WTC11 (cell line): ENCODE results near the gene SERPIND1. TPM values are rescaled to one million over a fixed set of nuclear protein-coding genes. Genes with fewer than 3 reads are reported as not detected.

Source experiments
- ATAC-seq: fragments of 200-7000 bp; cut with Tn5 transposase; 2 replicates; pipeline ENCODE4 v1.10.0; 2021; ENCODE audit warnings: mild to moderate bottlenecking, moderate library complexity
- CTCF ChIA-PET: fragments of 300-600 bp; sonication (Branson Sonifier 250); formaldehyde crosslinking; loops from one replicate; lab custom pipeline; 2021; ENCODE audit warnings: antibody characterized with exemption; lab: Charles Lee
- POLR2A ChIA-PET: fragments of 350-600 bp; sonication (Branson Sonifier 250); formaldehyde crosslinking; loops from one replicate; lab custom pipeline; 2021; ENCODE audit warnings: antibody characterized with exemption; lab: Charles Lee
- DNase-seq: peaks from one replicate; pipeline ENCODE4 v3.0.0; 2021; ENCODE audit warnings: low spot score
- H3K27ac Mint-ChIP-seq: 2 replicates; pipeline ENCODE4 v1.8.0; 2021; ENCODE audit warnings: mixed read lengths
- H3K27me3 Mint-ChIP-seq: 2 replicates; pipeline ENCODE4 v1.8.0; 2021; ENCODE audit warnings: low read depth, mild to moderate bottlenecking, moderate library complexity, mixed read lengths
- H3K36me3 Mint-ChIP-seq: 2 replicates; pipeline ENCODE4 v1.8.0; 2021; ENCODE audit warnings: mixed read lengths
- H3K4me1 Mint-ChIP-seq: 2 replicates; pipeline ENCODE4 v1.8.0; 2022; ENCODE audit warnings: mixed read lengths
- H3K4me3 Mint-ChIP-seq: 2 replicates; pipeline ENCODE4 v1.8.0; 2021; ENCODE audit warnings: mild to moderate bottlenecking, moderate library complexity, mixed read lengths
- H3K9me3 Mint-ChIP-seq: 2 replicates; pipeline ENCODE4 v1.8.0; 2021; ENCODE audit warnings: mixed read lengths
- CREB1 ChIP-seq: sonication (generic); formaldehyde crosslinking; IDR thresholded peaks from 2 replicates; pipeline ENCODE4 v1.8.0; 2023; ENCODE audit warnings: mild to moderate bottlenecking, missing genetic modification reagents
- CTCF ChIP-seq: fragments of 200-600 bp; IDR thresholded peaks from 2 replicates; pipeline ENCODE4 v1.8.0; 2022; ENCODE audit warnings: antibody characterized with exemption
- FOXP4 ChIP-seq: sonication (generic); formaldehyde crosslinking; IDR thresholded peaks from 2 replicates; pipeline ENCODE4 v1.8.0; 2022; ENCODE audit warnings: mild to moderate bottlenecking, missing genetic modification reagents
- GABPB1 ChIP-seq: sonication (generic); formaldehyde crosslinking; IDR thresholded peaks from 2 replicates; pipeline ENCODE4 v1.8.1; 2023; ENCODE audit warnings: mild to moderate bottlenecking, missing genetic modification reagents
- OVOL2 ChIP-seq: fragments of 250-450 bp; sonication (Bioruptor Pico); IDR thresholded peaks from 2 replicates; pipeline ENCODE4 v1.9.0; 2021; ENCODE audit warnings: mild to moderate bottlenecking, borderline replicate concordance
- TEAD1 ChIP-seq: sonication (generic); formaldehyde crosslinking; IDR thresholded peaks from 2 replicates; pipeline ENCODE4 v1.8.0; 2022; ENCODE audit warnings: mild to moderate bottlenecking, missing genetic modification reagents
- USF2 ChIP-seq: sonication (generic); formaldehyde crosslinking; IDR thresholded peaks from 2 replicates; pipeline ENCODE4 v1.8.1; 2023; ENCODE audit warnings: mild to moderate bottlenecking, missing genetic modification reagents, moderate library complexity
- ZNF219 ChIP-seq: sonication (generic); formaldehyde crosslinking; IDR thresholded peaks from 2 replicates; pipeline ENCODE4 v1.8.0; 2023; ENCODE audit warnings: missing genetic modification reagents, mild to moderate bottlenecking, borderline replicate concordance
- ZNF416 ChIP-seq: fragments of 250-450 bp; sonication (Bioruptor Pico); IDR thresholded peaks from 2 replicates; pipeline ENCODE4 v1.9.0; 2021; ENCODE audit warnings: mild to moderate bottlenecking, inconsistent platforms
- ZNF671 ChIP-seq: fragments of 250-450 bp; sonication (Bioruptor Pico); IDR thresholded peaks from 2 replicates; pipeline ENCODE4 v1.8.0; 2021; ENCODE audit warnings: mild to moderate bottlenecking
- total RNA-seq: library from RNA; stranded (reverse); gene quantifications from 3 replicates; pipeline ENCODE4 v1.2.3, GENCODE V29; 2021
- TF ChIP-seq, protein P1 (sequence below): sonication (generic); formaldehyde crosslinking; IDR thresholded peaks from 2 replicates; pipeline ENCODE4 v1.8.0; 2023; ENCODE audit warnings: mild to moderate bottlenecking, missing genetic modification reagents
- TF ChIP-seq, protein P2 (sequence below): sonication (generic); formaldehyde crosslinking; IDR thresholded peaks from 2 replicates; pipeline ENCODE4 v1.8.1; 2023; ENCODE audit warnings: mild to moderate bottlenecking, missing genetic modification reagents, borderline replicate concordance
- TF ChIP-seq, protein P3 (sequence below): sonication (generic); formaldehyde crosslinking; IDR thresholded peaks from 2 replicates; pipeline ENCODE4 v1.8.1; 2022; ENCODE audit warnings: low read depth, missing genetic modification reagents, borderline replicate concordance

SERPIND1 gene
- total RNA-seq, 1 experiment from 2014 or later: 0.22 TPM

GRCh38 chr22:20742764-20743163 lies 31.1 kb upstream of the SERPIND1 start:
- no peak overlapping the region for H3K4me3 Mint-ChIP-seq
- peaks cover 9% of the 10 kb centered on the region for H3K9me3 Mint-ChIP-seq
- TF ChIP-seq, protein P1, sequence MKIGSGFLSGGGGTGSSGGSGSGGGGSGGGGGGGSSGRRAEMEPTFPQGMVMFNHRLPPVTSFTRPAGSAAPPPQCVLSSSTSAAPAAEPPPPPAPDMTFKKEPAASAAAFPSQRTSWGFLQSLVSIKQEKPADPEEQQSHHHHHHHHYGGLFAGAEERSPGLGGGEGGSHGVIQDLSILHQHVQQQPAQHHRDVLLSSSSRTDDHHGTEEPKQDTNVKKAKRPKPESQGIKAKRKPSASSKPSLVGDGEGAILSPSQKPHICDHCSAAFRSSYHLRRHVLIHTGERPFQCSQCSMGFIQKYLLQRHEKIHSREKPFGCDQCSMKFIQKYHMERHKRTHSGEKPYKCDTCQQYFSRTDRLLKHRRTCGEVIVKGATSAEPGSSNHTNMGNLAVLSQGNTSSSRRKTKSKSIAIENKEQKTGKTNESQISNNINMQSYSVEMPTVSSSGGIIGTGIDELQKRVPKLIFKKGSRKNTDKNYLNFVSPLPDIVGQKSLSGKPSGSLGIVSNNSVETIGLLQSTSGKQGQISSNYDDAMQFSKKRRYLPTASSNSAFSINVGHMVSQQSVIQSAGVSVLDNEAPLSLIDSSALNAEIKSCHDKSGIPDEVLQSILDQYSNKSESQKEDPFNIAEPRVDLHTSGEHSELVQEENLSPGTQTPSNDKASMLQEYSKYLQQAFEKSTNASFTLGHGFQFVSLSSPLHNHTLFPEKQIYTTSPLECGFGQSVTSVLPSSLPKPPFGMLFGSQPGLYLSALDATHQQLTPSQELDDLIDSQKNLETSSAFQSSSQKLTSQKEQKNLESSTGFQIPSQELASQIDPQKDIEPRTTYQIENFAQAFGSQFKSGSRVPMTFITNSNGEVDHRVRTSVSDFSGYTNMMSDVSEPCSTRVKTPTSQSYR: no peak
- TF ChIP-seq USF2 (no peak), CTCF (no peak), FOXP4 (no peak), ZNF219 (CRISPR knock-in tag) (no peak), ZNF671 (no peak), GABPB1 (no peak), OVOL2 (CRISPR knock-in tag) (no peak), TEAD1 (CRISPR knock-in tag) (no peak), ZNF416 (CRISPR knock-in tag) (no peak), CREB1 (CRISPR knock-in tag) (no peak)
- TF ChIP-seq, protein P2, sequence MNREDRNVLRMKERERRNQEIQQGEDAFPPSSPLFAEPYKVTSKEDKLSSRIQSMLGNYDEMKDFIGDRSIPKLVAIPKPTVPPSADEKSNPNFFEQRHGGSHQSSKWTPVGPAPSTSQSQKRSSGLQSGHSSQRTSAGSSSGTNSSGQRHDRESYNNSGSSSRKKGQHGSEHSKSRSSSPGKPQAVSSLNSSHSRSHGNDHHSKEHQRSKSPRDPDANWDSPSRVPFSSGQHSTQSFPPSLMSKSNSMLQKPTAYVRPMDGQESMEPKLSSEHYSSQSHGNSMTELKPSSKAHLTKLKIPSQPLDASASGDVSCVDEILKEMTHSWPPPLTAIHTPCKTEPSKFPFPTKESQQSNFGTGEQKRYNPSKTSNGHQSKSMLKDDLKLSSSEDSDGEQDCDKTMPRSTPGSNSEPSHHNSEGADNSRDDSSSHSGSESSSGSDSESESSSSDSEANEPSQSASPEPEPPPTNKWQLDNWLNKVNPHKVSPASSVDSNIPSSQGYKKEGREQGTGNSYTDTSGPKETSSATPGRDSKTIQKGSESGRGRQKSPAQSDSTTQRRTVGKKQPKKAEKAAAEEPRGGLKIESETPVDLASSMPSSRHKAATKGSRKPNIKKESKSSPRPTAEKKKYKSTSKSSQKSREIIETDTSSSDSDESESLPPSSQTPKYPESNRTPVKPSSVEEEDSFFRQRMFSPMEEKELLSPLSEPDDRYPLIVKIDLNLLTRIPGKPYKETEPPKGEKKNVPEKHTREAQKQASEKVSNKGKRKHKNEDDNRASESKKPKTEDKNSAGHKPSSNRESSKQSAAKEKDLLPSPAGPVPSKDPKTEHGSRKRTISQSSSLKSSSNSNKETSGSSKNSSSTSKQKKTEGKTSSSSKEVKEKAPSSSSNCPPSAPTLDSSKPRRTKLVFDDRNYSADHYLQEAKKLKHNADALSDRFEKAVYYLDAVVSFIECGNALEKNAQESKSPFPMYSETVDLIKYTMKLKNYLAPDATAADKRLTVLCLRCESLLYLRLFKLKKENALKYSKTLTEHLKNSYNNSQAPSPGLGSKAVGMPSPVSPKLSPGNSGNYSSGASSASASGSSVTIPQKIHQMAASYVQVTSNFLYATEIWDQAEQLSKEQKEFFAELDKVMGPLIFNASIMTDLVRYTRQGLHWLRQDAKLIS (CRISPR knock-in tag): no peak
- TF ChIP-seq, protein P3, sequence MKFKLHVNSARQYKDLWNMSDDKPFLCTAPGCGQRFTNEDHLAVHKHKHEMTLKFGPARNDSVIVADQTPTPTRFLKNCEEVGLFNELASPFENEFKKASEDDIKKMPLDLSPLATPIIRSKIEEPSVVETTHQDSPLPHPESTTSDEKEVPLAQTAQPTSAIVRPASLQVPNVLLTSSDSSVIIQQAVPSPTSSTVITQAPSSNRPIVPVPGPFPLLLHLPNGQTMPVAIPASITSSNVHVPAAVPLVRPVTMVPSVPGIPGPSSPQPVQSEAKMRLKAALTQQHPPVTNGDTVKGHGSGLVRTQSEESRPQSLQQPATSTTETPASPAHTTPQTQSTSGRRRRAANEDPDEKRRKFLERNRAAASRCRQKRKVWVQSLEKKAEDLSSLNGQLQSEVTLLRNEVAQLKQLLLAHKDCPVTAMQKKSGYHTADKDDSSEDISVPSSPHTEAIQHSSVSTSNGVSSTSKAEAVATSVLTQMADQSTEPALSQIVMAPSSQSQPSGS (CRISPR knock-in tag): no peak
- ChIA-PET POLR2A (no interaction called here), CTCF (interaction anchor here (1.0 to 2.0 kb wide), 7 partner anchors 8 to 324 kb away, joined by 3 to 14 read pairs (median 5); no protein-coding TSS in a partner anchor)
- peaks cover 18% of the 10 kb centered on the region for H3K36me3 Mint-ChIP-seq
- no peaks in the 10 kb centered on the region for H3K27me3 Mint-ChIP-seq
- H3K4me1 Mint-ChIP-seq: no peaks in the 10 kb centered on the region
- H3K27ac Mint-ChIP-seq: no peak overlapping the region
- DNase-seq: no peak
- ATAC-seq: no peak
